Right lobe of liver (tissue), 4 donors: ENCODE results near the gene TMEM220.

ENCODE experiments used
- CTCF ChIP-seq, 4 donors: fragments of 200-600 bp in 3 of 4; fragments of 450-650 bp in 1 of 4; IDR thresholded peaks; one replicate each; pipeline versions ENCODE4 v1.5.1 to v1.8.0; 2016 to 2022; ENCODE audit warnings: antibody characterized with exemption in 4 of 4, mild to moderate bottlenecking in 2 of 4
- POLR2A ChIP-seq: fragments of 450-650 bp; IDR thresholded peaks from one replicate; pipeline ENCODE4 v1.6.1; 2017; ENCODE audit warnings: antibody characterized with exemption, mild to moderate bottlenecking
- donor health status: DM: no; HTN: no; CAD: no.
- donor health status: DM: no; HTN: no; CAD: no.
- donor health status: DM: no; HTN: yes; CAD: no.

- no peak for TF ChIP-seq POLR2A
- TF ChIP-seq CTCF (IDR thresholded peaks at IDR 0.05), result no peak
Observed at GRCh38 chr17:10777890-10778289, 48.1 kb upstream of the TMEM220 start.
